PC-9 (cell line): ENCODE data around the gene AUTS2. TPM values are rescaled to one million over a fixed set of nuclear protein-coding genes. Genes with fewer than 3 reads are reported as not detected.

Source experiments
- BruUV-seq: library from RNA; stranded (reverse); fragments of 400-500 nt; replicated peaks from 2 replicates; lab custom pipeline; 2021; lab: Mats Ljungman, UMichigan
- CTCF ChIA-PET: fragments of 300-600 bp; sonication (Branson Sonifier 250); formaldehyde crosslinking; loops from one replicate; lab custom pipeline; 2022; ENCODE audit warnings: antibody characterized with exemption; lab: Charles Lee
- POLR2A ChIA-PET: fragments of 300-600 bp; sonication (Branson Sonifier 250); formaldehyde crosslinking; loops from one replicate; lab custom pipeline; 2022; ENCODE audit warnings: antibody characterized with exemption; ENCODE audit not compliant: unreplicated experiment; lab: Charles Lee
- DNase-seq, 2 experiments: peaks; one replicate each; pipeline versions ENCODE4 v3.0.0 to v3.0.0-alpha.2; 2015 to 2022; ENCODE audit warnings: mixed read lengths in 1 of 2
- H2AFZ ChIP-seq: fragments of 200-600 bp; sonication (generic); 2 replicates; pipeline ENCODE4 v1.8.1; 2017; ENCODE audit warnings: antibody characterized with exemption
- H3F3A ChIP-seq: fragments of 200-600 bp; sonication (generic); 2 replicates; pipeline ENCODE4 v1.8.1; 2017; ENCODE audit warnings: antibody characterized with exemption, mild to moderate bottlenecking, low read depth; ENCODE audit not compliant: insufficient read depth
- H3K27ac ChIP-seq: fragments of 200-600 bp; sonication (generic); 2 replicates; pipeline ENCODE4 v1.6.1; 2016; ENCODE audit warnings: mixed run types
- H3K27me3 ChIP-seq: fragments of 200-600 bp; sonication (generic); 2 replicates; pipeline ENCODE4 v1.6.1; 2016; ENCODE audit warnings: low read depth, mixed run types; ENCODE audit not compliant: insufficient read depth
- H3K36me3 ChIP-seq: fragments of 200-600 bp; sonication (generic); 2 replicates; pipeline ENCODE4 v1.6.1; 2016; ENCODE audit warnings: low read depth, mixed run types
- H3K4me1 ChIP-seq: fragments of 200-600 bp; sonication (generic); replicated peaks from 2 replicates; pipeline ENCODE4 v1.6.1; 2016; ENCODE audit warnings: mixed run types; ENCODE audit not compliant: insufficient read depth
- H3K4me2 ChIP-seq: fragments of 200-600 bp; sonication (generic); 2 replicates; pipeline ENCODE4 v1.6.1; 2017; ENCODE audit warnings: mixed run types
- H3K4me3 ChIP-seq: fragments of 200-600 bp; sonication (generic); 2 replicates; pipeline ENCODE4 v1.6.1; 2016; ENCODE audit warnings: mixed run types
- H3K79me2 ChIP-seq: fragments of 200-600 bp; sonication (generic); 2 replicates; pipeline ENCODE4 v1.6.1; 2017; ENCODE audit warnings: low read depth, mixed run types
- H3K9me2 ChIP-seq: fragments of 200-600 bp; sonication (generic); 2 replicates; pipeline ENCODE4 v1.8.1; 2017; ENCODE audit warnings: mild to moderate bottlenecking; ENCODE audit not compliant: insufficient read depth
- H3K9me3 ChIP-seq: fragments of 200-600 bp; sonication (generic); 2 replicates; pipeline ENCODE4 v1.8.1; 2016; ENCODE audit warnings: low read depth; ENCODE audit not compliant: insufficient read depth
- H4K20me1 ChIP-seq: fragments of 200-600 bp; sonication (generic); 2 replicates; pipeline ENCODE4 v1.8.1; 2017; ENCODE audit not compliant: insufficient read depth
- CTCF ChIP-seq: fragments of 200-600 bp; sonication (generic); conservative IDR thresholded peaks from 2 replicates; pipeline ENCODE4 v1.6.1; 2017; ENCODE audit warnings: mixed run types, antibody characterized with exemption, mild to moderate bottlenecking, moderate library complexity
- EZH2 ChIP-seq: fragments of 200-600 bp; sonication (generic); IDR thresholded peaks from 2 replicates; pipeline ENCODE4 v1.8.0; 2017; ENCODE audit warnings: antibody characterized with exemption, low read depth
- intact Hi-C: fragments of 100-400 bp; cut with micrococcal nuclease; formaldehyde crosslinking; loops from one replicate; pipeline ENCODE4 v1.10.0; 2022; ENCODE audit not compliant: unreplicated experiment
- total RNA-seq: library from RNA; stranded (reverse); gene quantifications from 2 replicates; pipeline ENCODE4 v1.2.3, GENCODE V29; 2021

Gene AUTS2
- total RNA-seq, 1 experiment from 2014 or later, result not detected

- TF ChIP-seq CTCF, result no peak
- Histone ChIP-seq H3K4me1 (no peaks in the 10 kb centered on the region), H3K36me3 (no peaks in the 10 kb centered on the region), H2AFZ (no peak overlapping the region), H3K4me2 (no peak overlapping the region), H3K79me2 (no peaks in the 10 kb centered on the region), H3K27ac (no peak overlapping the region), H3K9me2 (no peaks in the 10 kb centered on the region), H3F3A (no peaks in the 10 kb centered on the region), H4K20me1 (no peaks in the 10 kb centered on the region), H3K9me3 (no peaks in the 10 kb centered on the region), H3K27me3 (no peaks in the 10 kb centered on the region), H3K4me3 (no peak overlapping the region)
- no peak for DNase-seq
- ChIA-PET POLR2A (interaction anchor here (0.6 kb wide), 1 partner anchor 453 kb away, joined by 3 read pairs; no protein-coding TSS in a partner anchor), CTCF (no interaction called here)
- intact Hi-C loops, result no loop called here
- no TSS peak for BruUV-seq
Measured at GRCh38 chr7:69653806-69654205, 55.5 kb downstream of the AUTS2 start.

DNA sequence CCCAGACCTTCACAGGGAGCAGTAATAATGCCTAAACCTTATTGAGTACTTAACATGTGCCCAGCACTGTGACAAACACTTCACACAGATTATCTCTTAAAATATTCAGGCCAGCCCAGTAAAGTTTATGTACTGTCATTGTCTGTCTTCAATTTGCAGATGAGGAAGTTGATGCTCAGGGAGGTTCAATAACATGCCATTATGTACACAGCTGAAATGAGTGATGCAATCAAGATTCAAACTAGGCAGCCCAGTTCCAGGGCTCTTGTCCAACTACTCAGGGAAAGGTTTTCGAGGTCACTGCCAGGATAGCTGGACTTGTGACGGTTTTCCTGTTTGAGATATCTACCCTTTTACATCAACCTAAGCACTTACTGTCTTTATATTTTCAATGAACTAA lies 56.1 kb downstream of the AUTS2 start:
- H3K9me2 ChIP-seq, result no peaks in the 10 kb centered on the region
- no peak overlapping the region for H3K4me2 ChIP-seq
- ChIA-PET POLR2A (no interaction called here), CTCF (no interaction called here)
- no TSS peak for BruUV-seq
- no peak overlapping the region for H3K4me3 ChIP-seq
- H3K9me3 ChIP-seq, result no peaks in the 10 kb centered on the region
- H3K27ac ChIP-seq, result no peak overlapping the region
- no peaks in the 10 kb centered on the region for H3K36me3 ChIP-seq
- H3F3A ChIP-seq, result no peaks in the 10 kb centered on the region
- TF ChIP-seq EZH2, result no peak
- TF ChIP-seq CTCF, result no peak
- intact Hi-C loops, result no loop called here
- no peaks in the 10 kb centered on the region for H3K27me3 ChIP-seq
- no peak overlapping the region for H2AFZ ChIP-seq
- no peaks in the 10 kb centered on the region for H3K4me1 ChIP-seq
- H4K20me1 ChIP-seq, result no peaks in the 10 kb centered on the region
- no peaks in the 10 kb centered on the region for H3K79me2 ChIP-seq
- DNase-seq, result no peak

GRCh38 chr7:69654849-69655707 lies 56.8 kb downstream of the AUTS2 start:
- Histone ChIP-seq H3K9me3 (no peaks in the 10 kb centered on the region), H4K20me1 (no peaks in the 10 kb centered on the region), H3K4me1 (no peaks in the 10 kb centered on the region), H3K4me2 (no peak overlapping the region), H3K79me2 (no peaks in the 10 kb centered on the region), H3F3A (no peaks in the 10 kb centered on the region), H3K27me3 (no peaks in the 10 kb centered on the region), H3K9me2 (no peaks in the 10 kb centered on the region), H3K4me3 (no peak overlapping the region), H3K27ac (no peak overlapping the region), H3K36me3 (no peaks in the 10 kb centered on the region), H2AFZ (no peak overlapping the region)
- CTCF ChIA-PET, result no interaction called here
- no peak for DNase-seq
- intact Hi-C loops, result no loop called here
- POLR2A ChIA-PET, result no interaction called here
- TF ChIP-seq EZH2 (no peak), CTCF (no peak)
- BruUV-seq, result no TSS peak
